Dedifferentiated amniotic fluid mesenchymal stem cell (primary cell): ENCODE results near the gene TLK1.
"Not testable (repeated sequence)": the region's sequence is repeated elsewhere in the genome, so short reads cannot be mapped to it uniquely, and the experiment has no call there.

Experiments
- DNase-seq: peaks from one replicate; pipeline ENCODE4 v3.0.0-alpha.2; 2016; ENCODE audit errors: extremely low spot score

The TLK1 gene

GRCh38 chr2:171083451-171083850 is 77.2 kb downstream of the TLK1 start:
- DNase-seq: no peak

- no peak for DNase-seq
These were observed 79.0 kb downstream of the TLK1 start for GRCh38 chr2:171081649-171082111.

- no peak for DNase-seq
These were observed 80.1 kb downstream of the TLK1 start for GRCh38 chr2:171080607-171081006.

- not testable (repeated sequence) for DNase-seq
These were observed 84.3 kb downstream of the TLK1 start for GRCh38 chr2:171076422-171076821.

- no peak for DNase-seq
These were observed 88.5 kb downstream of the TLK1 start for GRCh38 chr2:171072164-171072563.

GRCh38 chr2:171069286-171069956 is 91.3 kb downstream of the TLK1 start:
- DNase-seq: no peak

- DNase-seq: no peak
These were observed 94.6 kb downstream of the TLK1 start for GRCh38 chr2:171066110-171066509.

- no peak for DNase-seq
These were observed 103.1 kb downstream of the TLK1 start for GRCh38 chr2:171057575-171057974.

GRCh38 chr2:171056307-171056706 is 104.4 kb downstream of the TLK1 start:
- peak; percentile 44 for DNase-seq

GRCh38 chr2:171049691-171050090 is 111.0 kb downstream of the TLK1 start:
- no peak for DNase-seq

- DNase-seq: no peak
These were observed 114.6 kb downstream of the TLK1 start for GRCh38 chr2:171046048-171046560.

GRCh38 chr2:171044416-171044815 is 116.3 kb downstream of the TLK1 start:
- DNase-seq: no peak

- no peak for DNase-seq
These were observed 118.3 kb downstream of the TLK1 start for GRCh38 chr2:171042253-171042969.

- no peak for DNase-seq
These were observed 124.2 kb downstream of the TLK1 start for GRCh38 chr2:171036532-171036931.

- DNase-seq: no peak
These were observed 126.4 kb downstream of the TLK1 start for GRCh38 chr2:171034315-171034714.

- DNase-seq: no peak
These were observed 135.5 kb downstream of the TLK1 start for GRCh38 chr2:171025214-171025613.

- DNase-seq: no peak
These were observed 142.2 kb downstream of the TLK1 start for GRCh38 chr2:171018522-171018921.

- DNase-seq: no peak
These were observed 144.6 kb downstream of the TLK1 start for GRCh38 chr2:171016125-171016524.

- no peak for DNase-seq
These were observed 146.8 kb downstream of the TLK1 start for GRCh38 chr2:171013851-171014250.

- no peak for DNase-seq
These were observed 151.3 kb downstream of the TLK1 start for GRCh38 chr2:171009386-171009785.

- DNase-seq: no peak
These were observed 152.0 kb downstream of the TLK1 start for GRCh38 chr2:171008550-171009205.

- no peak for DNase-seq
These were observed 155.9 kb downstream of the TLK1 start for GRCh38 chr2:171004833-171005232.

- no peak for DNase-seq
These were observed 156.3 kb downstream of the TLK1 start for GRCh38 chr2:171004363-171004762.
